Psoas muscle (tissue), 8 donors: ENCODE measurements around the gene BCL2L12. TPM values are rescaled to one million over a fixed set of nuclear protein-coding genes. Genes with fewer than 3 reads are reported as not detected.
"Not testable (repeated sequence)": the region's sequence is repeated elsewhere in the genome, so short reads cannot be mapped to it uniquely, and the experiment has no call there.

Experiments used
- ATAC-seq, 4 donors: fragments of 200-7000 bp; cut with Tn5 transposase; one replicate each; pipeline ENCODE4 v1.9.1; 2020; ENCODE audit warnings: moderate library complexity in 3 of 4, mild to moderate bottlenecking in 2 of 4
- DNase-seq, 2 donors: peaks; one replicate each; pipeline ENCODE4 v3.0.0-alpha.2; 2020
- H3K27ac ChIP-seq: fragments of 200-600 bp; one replicate; pipeline ENCODE4 v1.8.0; 2022
- H3K27me3 ChIP-seq, 3 donors: fragments of 200-600 bp in 1 of 3; one replicate each; pipeline versions ENCODE4 v1.6.1 to v1.8.0; 2013 to 2022; ENCODE audit warnings: low read length in 2 of 3, mild to moderate bottlenecking in 2 of 3, moderate library complexity in 1 of 3; ENCODE audit not compliant: insufficient read depth in 3 of 3
- H3K36me3 ChIP-seq, 2 donors: fragments of 200-600 bp in 1 of 2; one replicate each; pipeline versions ENCODE4 v1.6.1 to v1.8.0; 2013 to 2022; ENCODE audit warnings: low read depth in 1 of 2, mild to moderate bottlenecking in 1 of 2, moderate library complexity in 1 of 2; ENCODE audit not compliant: insufficient read depth in 1 of 2
- H3K4me1 ChIP-seq: fragments of 200-600 bp; one replicate; pipeline ENCODE4 v1.8.0; 2022
- H3K4me3 ChIP-seq: fragments of 200-600 bp; one replicate; pipeline ENCODE4 v1.8.0; 2022; ENCODE audit warnings: mild to moderate bottlenecking
- H3K9me3 ChIP-seq: fragments of 200-600 bp; one replicate; pipeline ENCODE4 v1.8.0; 2022
- WGBS, 3 donors: extraction: QIAGEN DNeasy Blood & Tissue Kit; methylation state at CpG; one replicate each; pipeline versions ENCODE4 v1.1.6 to v1.1.7; 2013; 5-methylcytosine and 5-hydroxymethylcytosine counted together
- intact Hi-C, 2 donors: fragments of 100-400 bp; cut with DNase I; formaldehyde crosslinking; loops; one replicate each; pipeline versions ENCODE4 v1.11.0 to v1.14.2; 2022
- polyA plus RNA-seq, 3 donors: library from polyadenylated mRNA; stranded (reverse); fragments of 200-250 nt; gene quantifications; one replicate each; pipeline ENCODE4 v1.2.3, GENCODE V29; 2013
- total RNA-seq, 4 donors: library from RNA; stranded (reverse); fragmentation: NEBNext Ultra II Directional in 2 of 4; extraction: Animal tissue kit (Norgen Biotek cat#: 25700) in 2 of 4; gene quantifications; one replicate each; pipeline versions ENCODE4 v1.2.1 to v1.2.4, GENCODE V29; 2021 to 2023
- TF ChIP-seq, protein P1 (sequence below): fragments of 200-600 bp; IDR thresholded peaks from one replicate; pipeline ENCODE4 v1.8.0; 2022; ENCODE audit warnings: antibody characterized with exemption
- donor health status: healthy with polysubstance abuse.
- donor health status: DM: no; HTN: no; CAD: no; lungs with moderate emphysema.
- donor health status: Bipolar disorder and iron deficiency.
- donor health status: healthy.
- donor health status: DM: yes; HTN: yes; CAD: no.
- donor health status: DM: no; HTN: no; CAD: no.
- donor health status: DM: no; HTN: no; CAD: no.
- donor health status: DM: yes; HTN: yes; CAD: no.

The BCL2L12 gene
- total and polyA plus RNA-seq, 7 donors = 13.0 to 42.7 (median 21.5) TPM

DNA sequence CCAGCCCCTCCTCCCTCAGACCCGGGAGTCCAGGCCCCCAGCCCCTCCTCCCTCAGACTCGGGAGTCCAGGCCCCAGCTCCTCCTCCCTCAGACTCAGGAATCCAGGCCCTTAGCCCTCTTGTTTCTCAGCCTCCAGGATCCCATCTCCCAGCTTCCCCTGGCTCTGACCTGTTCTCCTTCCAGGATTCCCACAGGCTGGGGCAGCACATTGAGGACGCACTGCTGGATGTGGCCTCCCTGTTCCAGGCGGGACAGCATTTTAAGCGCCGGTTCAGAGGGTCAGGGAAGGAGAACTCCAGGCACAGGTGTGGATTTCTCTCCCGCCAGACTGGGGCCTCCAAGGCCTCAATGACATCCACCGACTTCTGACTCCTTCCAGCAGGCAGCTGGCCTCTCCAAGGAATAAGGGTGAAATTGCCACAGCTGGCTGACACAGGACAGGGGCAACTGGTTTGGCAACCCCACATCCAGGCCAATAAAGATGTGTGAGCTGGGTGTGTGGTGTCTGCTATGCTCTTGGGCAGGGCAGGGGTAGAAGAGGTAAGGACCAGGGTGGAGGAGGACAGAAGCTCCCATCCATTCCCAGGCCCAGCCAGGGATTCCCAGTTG, 47.6 kb downstream of the BCL2L12 start:
- WGBS, 3 donors = 39 to 57% (median 53%) methylated on average over 7 to 8 of the region's 8 CpGs
- ATAC-seq = no peak

DNA sequence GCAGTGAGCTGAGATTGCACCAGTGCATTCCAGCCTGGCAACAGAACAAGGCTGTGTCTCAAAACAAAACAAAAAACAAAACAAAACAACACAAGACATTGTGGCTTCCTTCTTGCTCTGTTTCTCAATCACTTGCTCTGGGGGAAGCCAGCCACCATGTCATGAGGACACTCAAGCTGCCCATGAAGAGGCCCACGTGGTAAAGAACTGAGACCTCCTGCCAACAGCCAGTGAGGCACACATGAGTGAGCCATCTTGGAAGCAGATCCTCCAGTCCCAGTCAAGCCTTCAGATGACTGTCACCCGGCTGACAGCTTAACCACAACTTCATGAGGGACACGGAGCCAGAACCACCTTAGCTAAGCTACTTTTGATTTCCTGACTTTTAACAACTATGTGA, 50.4 kb downstream of the BCL2L12 start:
- TF ChIP-seq, protein P1, sequence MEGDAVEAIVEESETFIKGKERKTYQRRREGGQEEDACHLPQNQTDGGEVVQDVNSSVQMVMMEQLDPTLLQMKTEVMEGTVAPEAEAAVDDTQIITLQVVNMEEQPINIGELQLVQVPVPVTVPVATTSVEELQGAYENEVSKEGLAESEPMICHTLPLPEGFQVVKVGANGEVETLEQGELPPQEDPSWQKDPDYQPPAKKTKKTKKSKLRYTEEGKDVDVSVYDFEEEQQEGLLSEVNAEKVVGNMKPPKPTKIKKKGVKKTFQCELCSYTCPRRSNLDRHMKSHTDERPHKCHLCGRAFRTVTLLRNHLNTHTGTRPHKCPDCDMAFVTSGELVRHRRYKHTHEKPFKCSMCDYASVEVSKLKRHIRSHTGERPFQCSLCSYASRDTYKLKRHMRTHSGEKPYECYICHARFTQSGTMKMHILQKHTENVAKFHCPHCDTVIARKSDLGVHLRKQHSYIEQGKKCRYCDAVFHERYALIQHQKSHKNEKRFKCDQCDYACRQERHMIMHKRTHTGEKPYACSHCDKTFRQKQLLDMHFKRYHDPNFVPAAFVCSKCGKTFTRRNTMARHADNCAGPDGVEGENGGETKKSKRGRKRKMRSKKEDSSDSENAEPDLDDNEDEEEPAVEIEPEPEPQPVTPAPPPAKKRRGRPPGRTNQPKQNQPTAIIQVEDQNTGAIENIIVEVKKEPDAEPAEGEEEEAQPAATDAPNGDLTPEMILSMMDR = no peak
- 73 to 78% (median 77%) methylated on average over 3 of the region's 3 CpGs for WGBS, 3 donors
- intact Hi-C loops = loop anchor here in 1 of 2 donors (10.0 kb wide), 1 partner anchor 89 kb away; no protein-coding TSS in a partner anchor
- DNase-seq = no peak
- Histone ChIP-seq H3K27ac (no peak overlapping the region), H3K36me3 (no peaks in the 10 kb centered on the region), H3K4me3 (no peak overlapping the region), H3K4me1 (no peaks in the 10 kb centered on the region), H3K27me3 (no peaks in the 10 kb centered on the region), H3K9me3 (no peaks in the 10 kb centered on the region)
- ATAC-seq = no peak

More for the DNA sequence above, 47.6 kb downstream of the BCL2L12 start:
- TF ChIP-seq, protein P1 = no peak
- intact Hi-C loops = loop anchor here in 1 of 2 donors (10.0 kb wide), 1 partner anchor 91 kb away; no protein-coding TSS in a partner anchor
- Histone ChIP-seq H3K9me3 (no peaks in the 10 kb centered on the region), H3K4me3 (no peak overlapping the region), H3K27me3 (peaks cover 0 to 3% (median 0%) of the 10 kb centered on the region in 3 donors), H3K27ac (no peak overlapping the region), H3K36me3 (no peaks in the 10 kb centered on the region), H3K4me1 (no peaks in the 10 kb centered on the region)
- DNase-seq = no peak

DNA sequence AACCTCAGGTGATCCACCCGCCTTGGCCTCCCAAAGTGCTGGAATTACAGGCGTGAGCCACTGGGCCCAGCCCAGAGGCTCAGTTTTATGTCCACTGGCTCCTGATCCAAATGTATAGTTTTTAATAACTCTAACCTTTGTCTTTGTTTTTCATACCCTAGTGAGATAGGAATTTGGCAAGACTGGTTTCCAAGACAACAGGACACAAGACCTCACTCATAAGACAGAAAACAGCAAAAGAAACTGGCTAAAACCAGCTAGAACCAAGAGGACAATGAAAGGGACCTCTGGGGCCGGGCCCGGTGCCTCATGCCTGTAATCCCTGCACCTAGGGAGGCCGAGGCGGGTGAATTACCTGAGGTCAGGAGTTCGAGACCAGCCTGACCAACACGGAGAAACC, 52.8 kb downstream of the BCL2L12 start:
- Histone ChIP-seq H3K27me3 (no peaks in the 10 kb centered on the region), H3K27ac (no peak overlapping the region), H3K4me1 (no peaks in the 10 kb centered on the region), H3K4me3 (peak overlapping the region; percentile 66), H3K36me3 (no peaks in the 10 kb centered on the region), H3K9me3 (no peaks in the 10 kb centered on the region)
- TF ChIP-seq, protein P1 = no peak
- ATAC-seq (no peak), DNase-seq (no peak)
- intact Hi-C loops = loop anchor here in 1 of 2 donors (10.0 kb wide), 1 partner anchor 86 kb away; no protein-coding TSS in a partner anchor
- WGBS, 3 donors = 91 to 94% (median 92%) methylated on average over 8 of the region's 8 CpGs

DNA sequence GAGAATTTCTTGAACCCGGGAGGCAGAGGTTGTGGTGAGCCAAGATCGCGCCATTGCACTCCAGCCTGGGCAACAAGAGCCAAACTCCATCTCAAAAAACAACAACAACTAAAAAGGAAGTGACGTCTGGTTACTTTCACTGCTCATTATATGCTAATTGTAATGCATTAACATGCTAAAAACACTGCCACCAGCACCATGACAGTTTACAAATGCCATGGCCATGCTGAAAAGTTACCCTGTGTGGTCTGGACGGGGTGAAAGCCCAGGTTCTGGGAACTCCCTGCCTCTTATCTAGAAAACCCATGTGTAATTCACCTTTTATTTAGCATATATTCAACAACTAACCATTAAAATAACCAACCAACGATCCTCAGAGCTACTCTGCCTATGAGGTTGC, 53.3 kb downstream of the BCL2L12 start:
- 71 to 82% (median 76%) methylated on average over 6 of the region's 6 CpGs for WGBS, 3 donors
- no peaks in the 10 kb centered on the region for H3K27me3 ChIP-seq
- intact Hi-C loops = loop anchor here in 1 of 2 donors (10.0 kb wide), 1 partner anchor 86 kb away; no protein-coding TSS in a partner anchor
- TF ChIP-seq, protein P1 = no peak
- H3K4me3 ChIP-seq = no peak overlapping the region
- H3K4me1 ChIP-seq = no peaks in the 10 kb centered on the region
- H3K36me3 ChIP-seq = no peaks in the 10 kb centered on the region
- ATAC-seq (no peak), DNase-seq (no peak)
- no peaks in the 10 kb centered on the region for H3K9me3 ChIP-seq
- no peak overlapping the region for H3K27ac ChIP-seq

DNA sequence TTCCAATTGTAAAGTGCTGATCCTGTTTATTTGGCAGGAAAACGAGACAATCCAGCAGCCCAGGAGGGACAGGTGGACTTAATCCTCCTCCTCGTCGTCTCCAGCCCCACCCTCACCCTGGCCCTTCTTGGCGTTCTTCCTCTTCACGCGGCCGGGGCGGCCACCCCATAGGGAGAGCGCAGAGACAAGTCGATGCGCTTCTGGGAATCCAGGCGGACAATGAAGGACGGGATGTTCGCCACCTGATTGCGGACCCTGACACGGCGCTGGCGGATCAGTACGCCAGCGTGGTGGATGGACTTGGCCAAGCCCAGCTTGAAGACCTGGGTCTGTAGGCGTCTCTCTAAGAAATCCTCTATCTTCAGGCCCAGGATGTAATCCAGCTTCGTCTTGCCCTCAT, 53.7 kb downstream of the BCL2L12 start:
- not testable (repeated sequence) for ATAC-seq, H3K4me3 ChIP-seq
- 67 to 74% (median 72%) methylated on average over 22 of the region's 22 CpGs for WGBS, 3 donors

More for the DNA sequence above, 53.7 kb downstream of the BCL2L12 start:
- H3K36me3 ChIP-seq, H3K9me3 ChIP-seq, H3K27me3 ChIP-seq, DNase-seq, H3K27ac ChIP-seq, H3K4me1 ChIP-seq: not testable (repeated sequence)
- intact Hi-C loops = loop anchor here in 1 of 2 donors (10.0 kb wide), 1 partner anchor 85 kb away; no protein-coding TSS in a partner anchor

Other genes starting within 250 kb of the BCL2L12 start
- not detected for gene PTH2, start 242.5 kb upstream of the BCL2L12 start, total RNA-seq
- gene PTH2, start 242.5 kb upstream of the BCL2L12 start, polyA plus RNA-seq = not detected
- gene GFY, start 240.5 kb upstream of the BCL2L12 start, total RNA-seq = not detected
- under 1 TPM in 1 of 3 donors, not detected in 2; 0.33 TPM for gene GFY, start 240.5 kb upstream of the BCL2L12 start, polyA plus RNA-seq
- gene SLC17A7, start 224.4 kb upstream of the BCL2L12 start, total RNA-seq = 1 to 10 TPM in 1 of 4 donors, under 1 TPM in 3; 0.42 to 1.8 (median 0.82) TPM
- gene SLC17A7, start 224.4 kb upstream of the BCL2L12 start, polyA plus RNA-seq = under 1 TPM; 0.55 to 0.79 (median 0.59) TPM
- gene PIH1D1, start 214.1 kb upstream of the BCL2L12 start, total RNA-seq = 10 to 100 TPM; 37.2 to 60.1 (median 43.1) TPM
- gene PIH1D1, start 214.1 kb upstream of the BCL2L12 start, polyA plus RNA-seq = 10 to 100 TPM; 46.4 to 69.8 (median 52.2) TPM
- gene ALDH16A1, start 212.7 kb upstream of the BCL2L12 start, total RNA-seq = 10 to 100 TPM in 1 of 4 donors, 1 to 10 TPM in 3; 6.5 to 11.1 (median 7.7) TPM
- 10 to 100 TPM in 1 of 3 donors, 1 to 10 TPM in 2; 3.6 to 12.9 (median 5.7) TPM for gene ALDH16A1, start 212.7 kb upstream of the BCL2L12 start, polyA plus RNA-seq
- 1 to 10 TPM; 1.9 to 3.2 (median 2.5) TPM for gene FLT3LG, start 191.7 kb upstream of the BCL2L12 start, total RNA-seq
- gene FLT3LG, start 191.7 kb upstream of the BCL2L12 start, polyA plus RNA-seq = 1 to 10 TPM; 1.9 to 4.5 (median 4.1) TPM
- gene RPL13A, start 178.3 kb upstream of the BCL2L12 start, total RNA-seq = 1,000 to 10,000 TPM; 1,392 to 2,022 (median 1,763) TPM
- gene RPL13A, start 178.3 kb upstream of the BCL2L12 start, polyA plus RNA-seq = 1,000 to 10,000 TPM; 1,992 to 2,955 (median 2,046) TPM
- gene RPS11, start 169.5 kb upstream of the BCL2L12 start, total RNA-seq = 1,000 to 10,000 TPM; 1,146 to 1,506 (median 1,232) TPM
- 1,000 to 10,000 TPM; 2,461 to 3,844 (median 3,134) TPM for gene RPS11, start 169.5 kb upstream of the BCL2L12 start, polyA plus RNA-seq
- gene FCGRT, start 153.3 kb upstream of the BCL2L12 start, total RNA-seq = 10 to 100 TPM; 42.2 to 79.3 (median 60.3) TPM
- gene FCGRT, start 153.3 kb upstream of the BCL2L12 start, polyA plus RNA-seq = 10 to 100 TPM; 32.0 to 48.2 (median 39.9) TPM
- 1 to 10 TPM; 6.4 to 8.6 (median 7.4) TPM for gene RCN3, start 137.9 kb upstream of the BCL2L12 start, total RNA-seq
- 1 to 10 TPM; 3.9 to 9.6 (median 7.3) TPM for gene RCN3, start 137.9 kb upstream of the BCL2L12 start, polyA plus RNA-seq
- 10 to 100 TPM; 53.9 to 69.9 (median 58.1) TPM for gene NOSIP, start 85.4 kb upstream of the BCL2L12 start, total RNA-seq
- gene NOSIP, start 85.4 kb upstream of the BCL2L12 start, polyA plus RNA-seq = 100 to 1,000 TPM in 1 of 3 donors, 10 to 100 TPM in 2; 75.4 to 104 (median 95.2) TPM
- gene PRRG2, start 84.6 kb upstream of the BCL2L12 start, total RNA-seq = under 1 TPM; 0.24 to 0.89 (median 0.69) TPM
- 10 to 100 TPM in 1 of 3 donors, 1 to 10 TPM in 2; 1.4 to 16.0 (median 5.9) TPM for gene PRRG2, start 84.6 kb upstream of the BCL2L12 start, polyA plus RNA-seq
- gene PRR12, start 74.8 kb upstream of the BCL2L12 start, total RNA-seq = 10 to 100 TPM in 1 of 4 donors, 1 to 10 TPM in 3; 7.1 to 15.1 (median 7.6) TPM
- 1 to 10 TPM; 2.3 to 5.0 (median 3.1) TPM for gene PRR12, start 74.8 kb upstream of the BCL2L12 start, polyA plus RNA-seq
- 10 to 100 TPM; 22.6 to 57.0 (median 42.5) TPM for gene RRAS, start 25.8 kb upstream of the BCL2L12 start, total RNA-seq
- 10 to 100 TPM; 39.9 to 49.8 (median 48.4) TPM for gene RRAS, start 25.8 kb upstream of the BCL2L12 start, polyA plus RNA-seq
- gene SCAF1, start 23.7 kb upstream of the BCL2L12 start, total RNA-seq = 10 to 100 TPM; 45.5 to 72.9 (median 61.0) TPM
- gene SCAF1, start 23.7 kb upstream of the BCL2L12 start, polyA plus RNA-seq = 10 to 100 TPM; 23.0 to 32.5 (median 23.8) TPM
- gene IRF3, start 76 bp upstream of the BCL2L12 start, total RNA-seq = 10 to 100 TPM; 10.3 to 22.1 (median 14.4) TPM
- gene IRF3, start 76 bp upstream of the BCL2L12 start, polyA plus RNA-seq = 10 to 100 TPM; 18.2 to 26.5 (median 21.7) TPM
- 100 to 1,000 TPM; 180 to 259 (median 198) TPM for gene PRMT1, start 11.3 kb downstream of the BCL2L12 start, total RNA-seq
- gene PRMT1, start 11.3 kb downstream of the BCL2L12 start, polyA plus RNA-seq = 100 to 1,000 TPM; 139 to 424 (median 208) TPM
- 1 to 10 TPM in 2 of 4 donors, under 1 TPM in 2; 0.58 to 1.5 (median 1.0) TPM for gene ADM5, start 23.7 kb downstream of the BCL2L12 start, total RNA-seq
- gene ADM5, start 23.7 kb downstream of the BCL2L12 start, polyA plus RNA-seq = under 1 TPM; 0.38 to 0.48 (median 0.41) TPM
- 1 to 10 TPM in 1 of 4 donors, under 1 TPM in 3; 0.53 to 1.2 (median 0.70) TPM for gene CPT1C, start 25.2 kb downstream of the BCL2L12 start, total RNA-seq
- gene CPT1C, start 25.2 kb downstream of the BCL2L12 start, polyA plus RNA-seq = 1 to 10 TPM in 2 of 3 donors, under 1 TPM in 1; 0.34 to 1.1 (median 1.0) TPM
- under 1 TPM in 1 of 4 donors, not detected in 3; 0.24 TPM for gene TSKS, start 97.4 kb downstream of the BCL2L12 start, total RNA-seq
- under 1 TPM; 0.18 to 0.27 (median 0.18) TPM for gene TSKS, start 97.4 kb downstream of the BCL2L12 start, polyA plus RNA-seq
- 100 to 1,000 TPM in 1 of 4 donors, 10 to 100 TPM in 3; 79.1 to 102 (median 84.3) TPM for gene AP2A1, start 101.1 kb downstream of the BCL2L12 start, total RNA-seq
- 10 to 100 TPM; 58.2 to 81.7 (median 69.6) TPM for gene AP2A1, start 101.1 kb downstream of the BCL2L12 start, polyA plus RNA-seq
- 10 to 100 TPM; 20.9 to 33.7 (median 25.2) TPM for gene FUZ, start 147.4 kb downstream of the BCL2L12 start, total RNA-seq
- gene FUZ, start 147.4 kb downstream of the BCL2L12 start, polyA plus RNA-seq = 10 to 100 TPM; 15.9 to 38.8 (median 28.6) TPM
- 10 to 100 TPM; 43.0 to 97.8 (median 69.7) TPM for gene MED25, start 152.4 kb downstream of the BCL2L12 start, total RNA-seq
- gene MED25, start 152.4 kb downstream of the BCL2L12 start, polyA plus RNA-seq = 100 to 1,000 TPM in 1 of 3 donors, 10 to 100 TPM in 2; 24.5 to 125 (median 92.5) TPM
- 100 to 1,000 TPM in 3 of 4 donors, 10 to 100 TPM in 1; 93.2 to 189 (median 151) TPM for gene PTOV1, start 185.2 kb downstream of the BCL2L12 start, total RNA-seq
- gene PTOV1, start 185.2 kb downstream of the BCL2L12 start, polyA plus RNA-seq = 100 to 1,000 TPM in 2 of 3 donors, 10 to 100 TPM in 1; 72.1 to 122 (median 106) TPM
- 10 to 100 TPM; 20.6 to 28.2 (median 23.9) TPM for gene PNKP, start 201.6 kb downstream of the BCL2L12 start, total RNA-seq
- gene PNKP, start 201.6 kb downstream of the BCL2L12 start, polyA plus RNA-seq = 10 to 100 TPM; 16.7 to 31.9 (median 18.2) TPM
- 10 to 100 TPM; 56.0 to 82.8 (median 57.2) TPM for gene AKT1S1, start 211.4 kb downstream of the BCL2L12 start, total RNA-seq
- 100 to 1,000 TPM in 1 of 3 donors, 10 to 100 TPM in 2; 48.0 to 103 (median 76.0) TPM for gene AKT1S1, start 211.4 kb downstream of the BCL2L12 start, polyA plus RNA-seq
- 100 to 1,000 TPM in 2 of 4 donors, 10 to 100 TPM in 2; 81.8 to 107 (median 94.8) TPM for gene TBC1D17, start 211.8 kb downstream of the BCL2L12 start, total RNA-seq
- gene TBC1D17, start 211.8 kb downstream of the BCL2L12 start, polyA plus RNA-seq = 10 to 100 TPM; 36.3 to 62.0 (median 52.6) TPM
- gene IL4I1, start 231.0 kb downstream of the BCL2L12 start, total RNA-seq = 1 to 10 TPM in 1 of 4 donors, under 1 TPM in 3; 0.21 to 3.3 (median 0.46) TPM
- gene IL4I1, start 231.0 kb downstream of the BCL2L12 start, polyA plus RNA-seq = under 1 TPM; 0.05 to 0.46 (median 0.27) TPM